HepG2 (cell line): ENCODE measurements around the gene SRCAP. TPM values are rescaled to one million over a fixed set of nuclear protein-coding genes. Genes with fewer than 3 reads are reported as not detected.

Experiments used
- BCL3 ChIP-seq: sonication (generic); formaldehyde crosslinking; IDR thresholded peaks from 2 replicates; pipeline ENCODE4 v1.5.1; 2020; ENCODE audit warnings: mild to moderate bottlenecking, missing genetic modification reagents, moderate library complexity
- CREB1 ChIP-seq, 2 experiments: fragments of 450-650 bp in 1 of 2; IDR thresholded peaks; 2 replicates each; pipeline ENCODE4 v1.6.1; 2016 to 2017; ENCODE audit warnings: control low read depth in 1 of 2, mild to moderate bottlenecking in 1 of 2, missing compliant biosample characterization in 1 of 2, missing genetic modification characterization in 1 of 2
- EHMT2 ChIP-seq: fragments of 200-600 bp; sonication (generic); IDR thresholded peaks from 2 replicates; pipeline ENCODE4 v1.7.0; 2017; ENCODE audit warnings: antibody characterized with exemption, low read depth, low read length, borderline replicate concordance
- ESRRA ChIP-seq: sonication (generic); formaldehyde crosslinking; IDR thresholded peaks from 2 replicates; pipeline ENCODE4 v1.5.1; 2020; ENCODE audit warnings: mild to moderate bottlenecking, low read depth, missing genetic modification reagents
- HDAC2 ChIP-seq: sonication (generic); formaldehyde crosslinking; IDR thresholded peaks from 2 replicates; pipeline ENCODE4 v1.4.0; 2020; ENCODE audit warnings: missing genetic modification reagents
- KDM6A ChIP-seq: IDR thresholded peaks from 2 replicates; pipeline ENCODE4 v1.6.1; 2016; ENCODE audit warnings: low read depth
- NR3C1 ChIP-seq: sonication (generic); formaldehyde crosslinking; IDR thresholded peaks from 2 replicates; pipeline ENCODE4 v1.4.0; 2020; ENCODE audit warnings: missing genetic modification reagents
- POLR2AphosphoS2 ChIP-seq: IDR thresholded peaks from 2 replicates; pipeline ENCODE4 v1.6.1; 2011; ENCODE audit warnings: low read depth, low read length, improper control_type of control experiment
- PRDM10 ChIP-seq: sonication (generic); formaldehyde crosslinking; IDR thresholded peaks from 2 replicates; pipeline ENCODE4 v1.4.0; 2020; ENCODE audit warnings: low read depth, missing genetic modification reagents
- PRDM15 ChIP-seq: sonication (generic); formaldehyde crosslinking; IDR thresholded peaks from 2 replicates; pipeline ENCODE4 v1.4.0; 2020; ENCODE audit warnings: missing genetic modification reagents
- PRPF4 ChIP-seq: fragments of 200-400 bp; formaldehyde crosslinking; IDR thresholded peaks from 2 replicates; pipeline ENCODE4 v1.6.1; 2016; ENCODE audit warnings: low read length, low read depth; ENCODE audit not compliant: poor library complexity, severe bottlenecking
- RBM22 ChIP-seq: fragments of 200-400 bp; formaldehyde crosslinking; optimal IDR thresholded peaks from 2 replicates; pipeline ENCODE3; 2017; ENCODE audit warnings: mild to moderate bottlenecking, low read length, moderate library complexity
- SAP130 ChIP-seq: IDR thresholded peaks from 2 replicates; pipeline ENCODE4 v1.6.1; 2016; ENCODE audit warnings: low read depth
- SNAI1 ChIP-seq: sonication (generic); formaldehyde crosslinking; IDR thresholded peaks from 2 replicates; pipeline ENCODE4 v1.5.0; 2020; ENCODE audit warnings: mild to moderate bottlenecking, missing genetic modification reagents, borderline replicate concordance
- SSRP1 ChIP-seq: IDR thresholded peaks from 2 replicates; pipeline ENCODE4 v1.6.1; 2016; ENCODE audit warnings: control low read depth
- ZBTB43 ChIP-seq: sonication (generic); formaldehyde crosslinking; conservative IDR thresholded peaks from 2 replicates; pipeline ENCODE4 v1.4.0; 2020; ENCODE audit warnings: missing genetic modification reagents
- ZNF335 ChIP-seq: sonication (generic); formaldehyde crosslinking; IDR thresholded peaks from 2 replicates; pipeline ENCODE4 v1.4.0; 2020; ENCODE audit warnings: missing genetic modification reagents
- ZNF34 ChIP-seq: sonication (generic); formaldehyde crosslinking; IDR thresholded peaks from 2 replicates; pipeline ENCODE4 v1.4.0; 2020; ENCODE audit warnings: mild to moderate bottlenecking, missing genetic modification reagents, borderline replicate concordance
- ZNF382 ChIP-seq: sonication (generic); formaldehyde crosslinking; IDR thresholded peaks from 2 replicates; pipeline ENCODE4 v1.5.0; 2020; ENCODE audit warnings: missing genetic modification reagents, mild to moderate bottlenecking, borderline replicate concordance
- ZNF782 ChIP-seq: sonication (generic); formaldehyde crosslinking; IDR thresholded peaks from 2 replicates; pipeline ENCODE4 v1.4.0; 2020; ENCODE audit warnings: missing genetic modification reagents, mild to moderate bottlenecking, borderline replicate concordance
- polyA plus RNA-seq, 8 experiments: library from polyadenylated mRNA; depleted of rRNA in 3 of 8; stranded (reverse) in 7 of 8; unstranded in 1 of 8; fragments of >200 nt; fragmentation: Illumina TruSeq in 4 of 8; extraction: Trizol in 4 of 8; gene quantifications; 2 replicates each; pipeline versions ENCODE4 v1.2.1 to v1.2.3, GENCODE V29; 2011 to 2016; ENCODE audit warnings: low read depth in 4 of 8, missing spikeins in 1 of 8, mixed read lengths in 1 of 8; ENCODE audit not compliant: insufficient read depth in 1 of 8
- total RNA-seq, 5 experiments: library from RNA; depleted of rRNA; stranded (reverse); fragments of >200 nt; fragmentation: Illumina TruSeq; extraction: Trizol; gene quantifications; 2 replicates each; pipeline ENCODE4 v1.2.3, GENCODE V29; 2016; ENCODE audit warnings: low read depth in 1 of 5

Gene SRCAP
- total and polyA plus RNA-seq, 2 of the 13 experiments (the other 11 are each of a cell fraction or from before 2014, with no cell fraction given): 4.9 to 9.0 TPM

- TF ChIP-seq PRDM15 (peak; percentile 71; the same call in 1 of the 2 replicates), PRDM10 (CRISPR knock-in tag) (peak; percentile 94), ZNF782 (CRISPR knock-in tag) (no peak), BCL3 (CRISPR knock-in tag) (peak; percentile 56; the same call in 1 of the 2 replicates), POLR2AphosphoS2 (no peak), ESRRA (CRISPR knock-in tag) (no peak), ZNF382 (CRISPR knock-in tag) (no peak), EHMT2 (no peak), ZNF335 (CRISPR knock-in tag) (peak; percentile 88), CREB1 (IDR thresholded peaks at IDR 0.05) (no peak), CREB1 (CRISPR knock-in tag; IDR thresholded peaks at IDR 0.05) (no peak), SNAI1 (peak; percentile 6; the same call in 1 of the 2 replicates), SAP130 (peak; percentile 94), SSRP1 (CRISPR knock-in tag) (no peak; the same call in 1 of the 2 replicates), ZNF34 (CRISPR knock-in tag) (no peak), RBM22 (no peak), KDM6A (CRISPR knock-in tag) (no peak), PRPF4 (no peak), HDAC2 (peak; percentile 86), NR3C1 (0 out of 2 replicates have a peak, but pooled peaks have one; percentile 21), ZBTB43 (0 out of 2 replicates have a peak, but pooled peaks have one; percentile 22)
Measured at GRCh38 chr16:30786936-30787612, 88.1 kb downstream of the SRCAP start, which contains the start of gene ZNF629 (continued).
